ENCODE data around the gene ALG8. TPM values are rescaled to one million over a fixed set of nuclear protein-coding genes. Genes with fewer than 3 reads are reported as not detected.

Gene ALG8
- total and polyA plus RNA-seq, 2 of the 8 experiments (the other 6 are each of a cell fraction or from before 2014, with no cell fraction given) = 66.7 to 84.3 TPM

DNA sequence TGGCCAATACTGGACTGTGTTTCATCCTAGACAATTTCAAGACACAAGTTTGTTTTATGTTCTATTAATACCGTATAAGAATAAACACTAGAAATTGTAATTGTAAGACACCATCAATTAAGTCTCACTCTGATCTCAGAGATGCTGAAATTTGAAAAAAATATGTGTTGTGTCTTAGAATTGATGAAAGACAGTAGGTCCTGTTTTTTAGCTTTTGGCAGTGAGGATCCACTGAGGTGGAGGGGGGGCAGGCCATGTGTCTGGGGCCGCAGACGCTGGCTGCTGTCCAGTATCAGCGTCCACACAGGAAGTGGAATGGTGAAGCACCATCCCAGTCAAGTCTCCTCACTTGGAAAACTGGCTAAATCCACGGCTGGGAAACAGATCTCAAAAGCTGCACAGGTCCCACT is 22.5 kb upstream of the ALG8 start (continued):
- TF ChIP-seq, protein P1, sequence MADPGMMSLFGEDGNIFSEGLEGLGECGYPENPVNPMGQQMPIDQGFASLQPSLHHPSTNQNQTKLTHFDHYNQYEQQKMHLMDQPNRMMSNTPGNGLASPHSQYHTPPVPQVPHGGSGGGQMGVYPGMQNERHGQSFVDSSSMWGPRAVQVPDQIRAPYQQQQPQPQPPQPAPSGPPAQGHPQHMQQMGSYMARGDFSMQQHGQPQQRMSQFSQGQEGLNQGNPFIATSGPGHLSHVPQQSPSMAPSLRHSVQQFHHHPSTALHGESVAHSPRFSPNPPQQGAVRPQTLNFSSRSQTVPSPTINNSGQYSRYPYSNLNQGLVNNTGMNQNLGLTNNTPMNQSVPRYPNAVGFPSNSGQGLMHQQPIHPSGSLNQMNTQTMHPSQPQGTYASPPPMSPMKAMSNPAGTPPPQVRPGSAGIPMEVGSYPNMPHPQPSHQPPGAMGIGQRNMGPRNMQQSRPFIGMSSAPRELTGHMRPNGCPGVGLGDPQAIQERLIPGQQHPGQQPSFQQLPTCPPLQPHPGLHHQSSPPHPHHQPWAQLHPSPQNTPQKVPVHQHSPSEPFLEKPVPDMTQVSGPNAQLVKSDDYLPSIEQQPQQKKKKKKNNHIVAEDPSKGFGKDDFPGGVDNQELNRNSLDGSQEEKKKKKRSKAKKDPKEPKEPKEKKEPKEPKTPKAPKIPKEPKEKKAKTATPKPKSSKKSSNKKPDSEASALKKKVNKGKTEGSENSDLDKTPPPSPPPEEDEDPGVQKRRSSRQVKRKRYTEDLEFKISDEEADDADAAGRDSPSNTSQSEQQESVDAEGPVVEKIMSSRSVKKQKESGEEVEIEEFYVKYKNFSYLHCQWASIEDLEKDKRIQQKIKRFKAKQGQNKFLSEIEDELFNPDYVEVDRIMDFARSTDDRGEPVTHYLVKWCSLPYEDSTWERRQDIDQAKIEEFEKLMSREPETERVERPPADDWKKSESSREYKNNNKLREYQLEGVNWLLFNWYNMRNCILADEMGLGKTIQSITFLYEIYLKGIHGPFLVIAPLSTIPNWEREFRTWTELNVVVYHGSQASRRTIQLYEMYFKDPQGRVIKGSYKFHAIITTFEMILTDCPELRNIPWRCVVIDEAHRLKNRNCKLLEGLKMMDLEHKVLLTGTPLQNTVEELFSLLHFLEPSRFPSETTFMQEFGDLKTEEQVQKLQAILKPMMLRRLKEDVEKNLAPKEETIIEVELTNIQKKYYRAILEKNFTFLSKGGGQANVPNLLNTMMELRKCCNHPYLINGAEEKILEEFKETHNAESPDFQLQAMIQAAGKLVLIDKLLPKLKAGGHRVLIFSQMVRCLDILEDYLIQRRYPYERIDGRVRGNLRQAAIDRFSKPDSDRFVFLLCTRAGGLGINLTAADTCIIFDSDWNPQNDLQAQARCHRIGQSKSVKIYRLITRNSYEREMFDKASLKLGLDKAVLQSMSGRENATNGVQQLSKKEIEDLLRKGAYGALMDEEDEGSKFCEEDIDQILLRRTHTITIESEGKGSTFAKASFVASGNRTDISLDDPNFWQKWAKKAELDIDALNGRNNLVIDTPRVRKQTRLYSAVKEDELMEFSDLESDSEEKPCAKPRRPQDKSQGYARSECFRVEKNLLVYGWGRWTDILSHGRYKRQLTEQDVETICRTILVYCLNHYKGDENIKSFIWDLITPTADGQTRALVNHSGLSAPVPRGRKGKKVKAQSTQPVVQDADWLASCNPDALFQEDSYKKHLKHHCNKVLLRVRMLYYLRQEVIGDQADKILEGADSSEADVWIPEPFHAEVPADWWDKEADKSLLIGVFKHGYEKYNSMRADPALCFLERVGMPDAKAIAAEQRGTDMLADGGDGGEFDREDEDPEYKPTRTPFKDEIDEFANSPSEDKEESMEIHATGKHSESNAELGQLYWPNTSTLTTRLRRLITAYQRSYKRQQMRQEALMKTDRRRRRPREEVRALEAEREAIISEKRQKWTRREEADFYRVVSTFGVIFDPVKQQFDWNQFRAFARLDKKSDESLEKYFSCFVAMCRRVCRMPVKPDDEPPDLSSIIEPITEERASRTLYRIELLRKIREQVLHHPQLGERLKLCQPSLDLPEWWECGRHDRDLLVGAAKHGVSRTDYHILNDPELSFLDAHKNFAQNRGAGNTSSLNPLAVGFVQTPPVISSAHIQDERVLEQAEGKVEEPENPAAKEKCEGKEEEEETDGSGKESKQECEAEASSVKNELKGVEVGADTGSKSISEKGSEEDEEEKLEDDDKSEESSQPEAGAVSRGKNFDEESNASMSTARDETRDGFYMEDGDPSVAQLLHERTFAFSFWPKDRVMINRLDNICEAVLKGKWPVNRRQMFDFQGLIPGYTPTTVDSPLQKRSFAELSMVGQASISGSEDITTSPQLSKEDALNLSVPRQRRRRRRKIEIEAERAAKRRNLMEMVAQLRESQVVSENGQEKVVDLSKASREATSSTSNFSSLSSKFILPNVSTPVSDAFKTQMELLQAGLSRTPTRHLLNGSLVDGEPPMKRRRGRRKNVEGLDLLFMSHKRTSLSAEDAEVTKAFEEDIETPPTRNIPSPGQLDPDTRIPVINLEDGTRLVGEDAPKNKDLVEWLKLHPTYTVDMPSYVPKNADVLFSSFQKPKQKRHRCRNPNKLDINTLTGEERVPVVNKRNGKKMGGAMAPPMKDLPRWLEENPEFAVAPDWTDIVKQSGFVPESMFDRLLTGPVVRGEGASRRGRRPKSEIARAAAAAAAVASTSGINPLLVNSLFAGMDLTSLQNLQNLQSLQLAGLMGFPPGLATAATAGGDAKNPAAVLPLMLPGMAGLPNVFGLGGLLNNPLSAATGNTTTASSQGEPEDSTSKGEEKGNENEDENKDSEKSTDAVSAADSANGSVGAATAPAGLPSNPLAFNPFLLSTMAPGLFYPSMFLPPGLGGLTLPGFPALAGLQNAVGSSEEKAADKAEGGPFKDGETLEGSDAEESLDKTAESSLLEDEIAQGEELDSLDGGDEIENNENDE (IDR thresholded peaks at IDR 0.05; ENCODE audit: insufficient replicate concordance, low read length) = no peak
- no peak for TF ChIP-seq PHF8 (conservative IDR thresholded peaks at IDR 0.05; ENCODE audit: low read depth, low read length)
- no peak for TF ChIP-seq CEBPB (IDR thresholded peaks at IDR 0.05; ENCODE audit: low read depth, low read length)
- no peak for TF ChIP-seq GTF2F1 (IDR thresholded peaks at IDR 0.05; ENCODE audit: borderline replicate concordance, low read depth, low read length)
- TF ChIP-seq EP300 (IDR thresholded peaks at IDR 0.05; ENCODE audit: borderline replicate concordance in 1 of 2, low read depth in 2 of 2, low read length in 2 of 2) = no peak
- TF ChIP-seq POLR2AphosphoS5 (IDR thresholded peaks at IDR 0.05; ENCODE audit: low read depth, low read length) = no peak
- no peak for TF ChIP-seq KDM1A (IDR thresholded peaks at IDR 0.05; ENCODE audit: borderline replicate concordance, low read length)
- TF ChIP-seq CBX5 (IDR thresholded peaks at IDR 0.05; ENCODE audit: low read depth, low read length) = no peak
- no peak for TF ChIP-seq BACH1 (IDR thresholded peaks at IDR 0.05; ENCODE audit: low read length)
- no peak for TF ChIP-seq CTBP2 (IDR thresholded peaks at IDR 0.05; ENCODE audit: borderline replicate concordance, insufficient read depth, insufficient read length, low read length)
